AG10803 (cell line): Measurements from ENCODE around the gene MUSK.

Experiments
- DNase-seq: peaks from one replicate; pipeline ENCODE4 v3.0.0; 2010; ENCODE audit warnings: low read depth
- H3K4me3 ChIP-seq: 2 replicates; pipeline ENCODE4 v1.5.1; 2011; ENCODE audit warnings: mild to moderate bottlenecking, low read length, control low read depth
- CTCF ChIP-seq: conservative IDR thresholded peaks from 2 replicates; pipeline ENCODE4 v1.5.1; 2011; ENCODE audit warnings: mild to moderate bottlenecking, low read length, control low read depth, inconsistent platforms

MUSK gene

GRCh38 chr9:110758201-110758600 is 89.6 kb downstream of the MUSK start:
- no peak overlapping the region for H3K4me3 ChIP-seq
- DNase-seq: peak; percentile 29
- no peak for TF ChIP-seq CTCF

- no peak overlapping the region for H3K4me3 ChIP-seq
- TF ChIP-seq CTCF: no peak
- DNase-seq: no peak
Observed at GRCh38 chr9:110762783-110763182, 94.2 kb downstream of the MUSK start.

GRCh38 chr9:110763568-110763967 is 95.0 kb downstream of the MUSK start:
- DNase-seq: no peak
- no peak for TF ChIP-seq CTCF
- no peak overlapping the region for H3K4me3 ChIP-seq

GRCh38 chr9:110764006-110764405 is 95.4 kb downstream of the MUSK start:
- H3K4me3 ChIP-seq: no peak overlapping the region
- DNase-seq: no peak
- no peak for TF ChIP-seq CTCF

GRCh38 chr9:110765926-110766325 is 97.3 kb downstream of the MUSK start:
- no peak for DNase-seq
- H3K4me3 ChIP-seq: no peak overlapping the region
- TF ChIP-seq CTCF: no peak

GRCh38 chr9:110767559-110768063 is 99.0 kb downstream of the MUSK start:
- DNase-seq: peak; percentile 69
- TF ChIP-seq CTCF: no peak
- H3K4me3 ChIP-seq: peak overlapping the region; percentile 22; the same call in 1 of the 2 replicates

GRCh38 chr9:110768886-110769285 is 100.3 kb downstream of the MUSK start:
- DNase-seq: no peak
- H3K4me3 ChIP-seq: no peak overlapping the region
- no peak for TF ChIP-seq CTCF
